CD14-positive monocyte (primary cell): ENCODE results near the gene AOPEP. TPM values are rescaled to one million over a fixed set of nuclear protein-coding genes. Genes with fewer than 3 reads are reported as not detected.

Experiments
- DNase-seq, 3 donors: peaks; one replicate each; pipeline ENCODE4 v3.0.0-alpha.2; 2011 to 2022
- H2AFZ ChIP-seq: 2 replicates; pipeline ENCODE4 v1.6.0; 2012; ENCODE audit warnings: mild to moderate bottlenecking, low read depth, low read length, inconsistent platforms; ENCODE audit not compliant: insufficient read depth, poor library complexity, severe bottlenecking
- H3K27ac ChIP-seq, 2 donors: 1 replicate in 1 of 2; 2 replicates in 1 of 2; pipeline ENCODE4 v1.5.1; 2012 to 2013; ENCODE audit warnings: low read length in 2 of 2, control low read depth in 1 of 2, inconsistent platforms in 1 of 2, low read depth in 1 of 2, mild to moderate bottlenecking in 1 of 2
- H3K27me3 ChIP-seq, 2 donors: one replicate each; pipeline versions ENCODE4 v1.6.0 to v1.6.1; 2011 to 2013; ENCODE audit warnings: low read length in 2 of 2; ENCODE audit not compliant: control insufficient read depth in 2 of 2, insufficient read depth in 2 of 2
- H3K36me3 ChIP-seq, 2 donors: replicated peaks in 1 of 2; 1 replicate in 1 of 2; 2 replicates in 1 of 2; pipeline versions ENCODE4 v1.5.1 to v1.6.1; 2012 to 2013; ENCODE audit warnings: low read length in 2 of 2, control low read depth in 1 of 2, inconsistent platforms in 1 of 2, mild to moderate bottlenecking in 1 of 2; ENCODE audit not compliant: insufficient read depth in 2 of 2, control insufficient read depth in 1 of 2
- H3K4me1 ChIP-seq, 2 donors: 1 replicate in 1 of 2; 2 replicates in 1 of 2; pipeline versions ENCODE4 v1.5.1 to v1.6.1; 2012 to 2013; ENCODE audit warnings: low read length in 2 of 2, control low read depth in 1 of 2, inconsistent platforms in 1 of 2, mild to moderate bottlenecking in 1 of 2, moderate library complexity in 1 of 2; ENCODE audit not compliant: insufficient read depth in 2 of 2, control insufficient read depth in 1 of 2
- H3K4me2 ChIP-seq: replicated peaks from 2 replicates; pipeline ENCODE3; 2012; ENCODE audit warnings: low read length, moderate library complexity, mild to moderate bottlenecking; ENCODE audit not compliant: poor library complexity, severe bottlenecking; ENCODE audit errors: extremely low read depth
- H3K4me3 ChIP-seq, 3 experiments: fragments of 200-600 bp in 1 of 3; sonication (generic) in 1 of 3; replicated peaks in 1 of 3; 1 replicate in 2 of 3; 2 replicates in 1 of 3; pipeline ENCODE4 v1.5.1; 2011 to 2013; ENCODE audit warnings: low read length in 3 of 3, mild to moderate bottlenecking in 3 of 3, control low read depth in 2 of 3, low read depth in 2 of 3, inconsistent platforms in 1 of 3, moderate library complexity in 1 of 3
- H3K79me2 ChIP-seq: 2 replicates; pipeline ENCODE4 v1.6.0; 2012; ENCODE audit warnings: mild to moderate bottlenecking, control low read depth, inconsistent platforms, low read length, moderate library complexity; ENCODE audit not compliant: insufficient read depth
- H3K9ac ChIP-seq: 2 replicates; pipeline ENCODE4 v1.6.0; 2017; ENCODE audit warnings: low read length, mild to moderate bottlenecking; ENCODE audit not compliant: insufficient read depth, poor library complexity, severe bottlenecking
- H3K9me3 ChIP-seq, 2 donors: replicated peaks in 1 of 2; 1 replicate in 1 of 2; 2 replicates in 1 of 2; pipeline versions ENCODE4 v1.5.1 to v1.6.1; 2012 to 2013; ENCODE audit warnings: low read length in 2 of 2, control low read depth in 1 of 2; ENCODE audit not compliant: control insufficient read depth in 1 of 2, insufficient read depth in 1 of 2
- H4K20me1 ChIP-seq: 2 replicates; pipeline ENCODE4 v1.6.0; 2012; ENCODE audit warnings: mild to moderate bottlenecking, low read length, control low read depth, moderate library complexity; ENCODE audit not compliant: insufficient read depth
- H3K27ac Mint-ChIP-seq, 7 donors: one replicate each; pipeline ENCODE4 v1.8.0; 2020; ENCODE audit warnings: mild to moderate bottlenecking in 7 of 7, mixed read lengths in 7 of 7, moderate library complexity in 6 of 7, inconsistent platforms in 2 of 7
- H3K27me3 Mint-ChIP-seq, 3 donors: one replicate each; pipeline ENCODE4 v1.8.0; 2021 to 2022; ENCODE audit warnings: low read depth in 3 of 3, mild to moderate bottlenecking in 3 of 3, mixed read lengths in 3 of 3, moderate library complexity in 3 of 3, inconsistent platforms in 1 of 3
- H3K36me3 Mint-ChIP-seq, 2 donors: one replicate each; pipeline ENCODE4 v1.8.0; 2020; ENCODE audit warnings: mixed read lengths in 2 of 2, inconsistent platforms in 1 of 2, mild to moderate bottlenecking in 1 of 2
- H3K4me1 Mint-ChIP-seq: one replicate; pipeline ENCODE4 v1.8.0; 2020; ENCODE audit warnings: mild to moderate bottlenecking, mixed read lengths
- H3K4me3 Mint-ChIP-seq, 2 donors: one replicate each; pipeline ENCODE4 v1.8.0; 2020; ENCODE audit warnings: mild to moderate bottlenecking in 2 of 2, mixed read lengths in 2 of 2, moderate library complexity in 1 of 2
- H3K9me3 Mint-ChIP-seq, 7 donors: one replicate each; pipeline ENCODE4 v1.8.0; 2020 to 2022; ENCODE audit warnings: mixed read lengths in 7 of 7, mild to moderate bottlenecking in 6 of 7, moderate library complexity in 6 of 7, inconsistent platforms in 2 of 7
- CTCF ChIP-seq: fragments of 200-600 bp; IDR thresholded peaks from one replicate; pipeline ENCODE4 v1.8.0; 2022; ENCODE audit warnings: antibody characterized with exemption, mild to moderate bottlenecking
- WGBS: methylation state at CpG from one replicate; pipeline ENCODE4 v1.1.5; 2013; ENCODE audit warnings: missing lambda C conversion rate; ENCODE audit not compliant: insufficient coverage; 5-methylcytosine and 5-hydroxymethylcytosine counted together
- intact Hi-C, 2 donors: fragments of 100-400 bp; cut with micrococcal nuclease; formaldehyde crosslinking; loops; one replicate each; pipeline versions ENCODE4 v1.15.0 to v1.15.1; 2023
- polyA plus RNA-seq, 3 donors: library from polyadenylated mRNA; depleted of rRNA in 1 of 3; unstranded in 2 of 3; stranded (reverse) in 1 of 3; fragments of 300-500 nt in 2 of 3; fragments of >200 nt in 1 of 3; fragmentation: Illumina TruSeq in 2 of 3; gene quantifications; 1 replicate in 2 of 3; 2 replicates in 1 of 3; pipeline ENCODE4 v1.2.3, GENCODE V29; 2012 to 2021

The AOPEP gene
- polyA plus RNA-seq, 3 donors = 3.0 to 4.1 (median 3.1) TPM

- no peaks in the 10 kb centered on the region for H3K79me2 ChIP-seq
- H2AFZ ChIP-seq = no peak overlapping the region
- peaks cover 9 to 14% of the 10 kb centered on the region in 2 donors for H3K36me3 Mint-ChIP-seq
- H3K27me3 ChIP-seq = no peaks in the 10 kb centered on the region
- no peak overlapping the region for H3K4me2 ChIP-seq
- 98% methylated on average over 6 of the region's 7 CpGs for WGBS
- intact Hi-C loops = no loop called here
- no peak overlapping the region for H3K4me3 Mint-ChIP-seq
- no peak overlapping the region for H3K9ac ChIP-seq
- H3K27ac Mint-ChIP-seq = no peak overlapping the region
- H4K20me1 ChIP-seq = no peaks in the 10 kb centered on the region
- H3K27ac ChIP-seq = no peak overlapping the region
- DNase-seq = no peak
- peaks cover 5 to 19% of the 10 kb centered on the region in 2 donors for H3K36me3 ChIP-seq
- H3K9me3 Mint-ChIP-seq = no peaks in the 10 kb centered on the region
- no peak for TF ChIP-seq CTCF
- peaks cover 3 to 5% of the 10 kb centered on the region in 2 donors for H3K4me1 ChIP-seq
- no peak overlapping the region for H3K4me3 ChIP-seq
- no peaks in the 10 kb centered on the region for H3K27me3 Mint-ChIP-seq
- no peaks in the 10 kb centered on the region for H3K9me3 ChIP-seq
- H3K4me1 Mint-ChIP-seq = peaks cover 8% of the 10 kb centered on the region
Observed at GRCh38 chr9:94760010-94760409, 33.5 kb downstream of the AOPEP start.

- no peak overlapping the region for H3K27ac ChIP-seq
- intact Hi-C loops = no loop called here
- WGBS = 100% methylated on average over 4 of the region's 5 CpGs
- peaks cover 9 to 14% of the 10 kb centered on the region in 2 donors for H3K36me3 Mint-ChIP-seq
- no peaks in the 10 kb centered on the region for H3K9me3 Mint-ChIP-seq
- no peaks in the 10 kb centered on the region for H4K20me1 ChIP-seq
- no peak overlapping the region for H3K27ac Mint-ChIP-seq
- H3K9ac ChIP-seq = no peak overlapping the region
- no peaks in the 10 kb centered on the region for H3K27me3 ChIP-seq
- no peak overlapping the region for H2AFZ ChIP-seq
- H3K4me3 ChIP-seq = no peak overlapping the region
- H3K4me1 Mint-ChIP-seq = peaks cover 8% of the 10 kb centered on the region
- H3K36me3 ChIP-seq = peaks cover 5 to 19% of the 10 kb centered on the region in 2 donors
- no peak overlapping the region for H3K4me2 ChIP-seq
- no peak for DNase-seq
- H3K79me2 ChIP-seq = no peaks in the 10 kb centered on the region
- H3K4me3 Mint-ChIP-seq = no peak overlapping the region
- no peaks in the 10 kb centered on the region for H3K27me3 Mint-ChIP-seq
- H3K9me3 ChIP-seq = no peaks in the 10 kb centered on the region
- peaks cover 3 to 5% of the 10 kb centered on the region in 2 donors for H3K4me1 ChIP-seq
- TF ChIP-seq CTCF = no peak
Observed at GRCh38 chr9:94760660-94761059, 34.2 kb downstream of the AOPEP start.
